Jurkat, Clone E6-1 (cell line): ENCODE data around the gene ST6GAL1.

Experiments used
- DNase-seq: peaks from one replicate; pipeline ENCODE4 v3.0.0-alpha.2; 2011; ENCODE audit warnings: low read depth, low spot score
- H3K4me3 ChIP-seq: 2 replicates; pipeline ENCODE4 v1.5.1; 2011; ENCODE audit warnings: mild to moderate bottlenecking, low read length, control low read depth, moderate library complexity

ST6GAL1 gene

GRCh38 chr3:186909078-186909853 is 21.1 kb upstream of the ST6GAL1 start:
- peak overlapping the region; percentile 47 for H3K4me3 ChIP-seq
- DNase-seq, result peak; percentile 81

GRCh38 chr3:186915806-186916796 is 14.2 kb upstream of the ST6GAL1 start:
- no peak overlapping the region for H3K4me3 ChIP-seq
- peak; percentile 61 for DNase-seq

GRCh38 chr3:186917512-186918312 is 12.6 kb upstream of the ST6GAL1 start:
- no peak overlapping the region for H3K4me3 ChIP-seq
- DNase-seq, result no peak

DNA sequence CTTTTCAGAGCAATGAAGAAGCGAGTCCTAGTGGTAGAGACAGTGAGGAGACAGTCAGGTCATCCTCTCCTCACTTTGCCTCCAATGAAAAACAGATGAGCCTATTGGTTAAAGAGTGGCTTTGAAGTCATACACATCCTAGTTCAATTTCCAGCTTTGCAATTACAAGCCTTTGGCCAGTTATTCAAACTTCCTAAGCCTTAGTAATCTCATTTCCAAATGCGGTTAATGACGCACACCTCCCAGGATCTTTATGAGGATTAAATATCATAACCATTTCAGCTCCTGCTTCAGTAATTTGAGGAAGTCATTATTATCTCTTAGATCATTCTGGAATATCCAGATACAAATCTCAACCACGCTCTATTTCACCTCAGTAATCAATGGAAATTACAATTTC is 10.0 kb upstream of the ST6GAL1 start:
- no peak for DNase-seq
- no peak overlapping the region for H3K4me3 ChIP-seq

GRCh38 chr3:186920796-186921195 is 9.5 kb upstream of the ST6GAL1 start:
- H3K4me3 ChIP-seq, result no peak overlapping the region
- no peak for DNase-seq

GRCh38 chr3:186921578-186921977 is 8.7 kb upstream of the ST6GAL1 start:
- H3K4me3 ChIP-seq, result no peak overlapping the region

GRCh38 chr3:186922224-186922623 is 8.1 kb upstream of the ST6GAL1 start:
- no peak for DNase-seq
- no peak overlapping the region for H3K4me3 ChIP-seq

More at GRCh38 chr3:186921578-186921977, 8.7 kb upstream of the ST6GAL1 start:
- DNase-seq, result no peak

DNA sequence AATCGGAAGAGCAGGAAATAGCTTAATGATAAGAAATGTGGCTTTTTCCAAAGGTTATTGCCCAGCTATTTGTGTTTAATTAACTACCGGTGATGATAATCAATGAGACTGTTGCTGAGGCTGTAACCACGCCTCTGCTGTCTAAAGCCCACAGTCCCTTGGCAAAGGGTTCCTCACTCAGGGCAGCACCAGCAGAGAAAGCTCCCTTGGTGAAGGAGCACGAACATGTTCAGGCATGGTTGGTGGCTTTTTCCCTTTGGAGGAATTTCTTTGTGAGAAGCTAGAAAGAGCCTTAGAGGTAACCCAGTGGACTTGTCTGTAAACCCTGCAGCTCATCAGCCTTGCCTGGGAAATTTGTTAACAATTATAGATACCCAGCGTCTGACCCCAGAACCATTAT is 7.5 kb upstream of the ST6GAL1 start:
- no peak overlapping the region for H3K4me3 ChIP-seq
- DNase-seq, result no peak

DNA sequence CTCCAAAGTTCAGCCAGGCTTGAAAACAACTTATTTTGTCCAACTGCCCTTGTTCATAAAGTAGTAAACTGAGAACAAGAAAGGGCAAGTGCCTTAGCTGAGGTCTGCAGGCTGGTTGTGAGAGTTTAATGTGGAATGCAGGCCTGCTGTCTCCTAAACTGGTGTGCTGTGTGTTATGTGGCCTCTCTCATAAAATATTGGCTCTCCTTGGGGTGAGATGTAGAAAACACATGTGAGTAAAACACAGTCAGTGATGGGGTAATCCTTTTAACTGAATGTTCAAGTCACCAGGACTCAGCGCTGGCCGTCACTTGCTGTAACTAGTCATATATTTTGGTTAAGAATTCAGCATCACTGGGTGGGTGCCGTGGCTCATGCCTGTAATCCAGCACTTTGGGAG is 7.1 kb upstream of the ST6GAL1 start:
- no peak for DNase-seq
- H3K4me3 ChIP-seq, result no peak overlapping the region

GRCh38 chr3:186925826-186926225 is 4.5 kb upstream of the ST6GAL1 start:
- no peak for DNase-seq
- H3K4me3 ChIP-seq, result no peak overlapping the region

GRCh38 chr3:186929186-186929585 is 1.1 kb upstream of the ST6GAL1 start:
- no peak for DNase-seq
- H3K4me3 ChIP-seq, result no peak overlapping the region

DNA sequence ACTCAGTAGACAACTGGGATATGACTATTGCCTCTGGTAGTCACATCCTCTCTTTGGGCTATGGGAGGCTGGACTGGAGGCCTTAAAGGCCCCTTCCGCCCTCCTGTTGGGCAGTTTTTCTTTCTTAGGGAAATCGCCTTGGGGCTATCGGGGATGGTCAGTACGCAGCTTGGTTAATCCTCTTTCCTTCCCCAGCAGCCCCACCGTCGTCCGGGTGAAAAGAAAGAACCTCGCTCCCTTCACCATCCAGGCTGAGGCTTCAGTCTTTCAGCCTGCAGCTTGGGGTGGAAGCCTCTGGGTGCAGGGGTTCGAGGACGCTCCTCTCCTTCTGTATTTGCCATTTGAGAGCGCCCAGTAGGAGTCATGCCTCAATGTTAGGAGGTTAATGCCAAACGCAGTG is 641 bp upstream of the ST6GAL1 start:
- DNase-seq, result no peak

DNA sequence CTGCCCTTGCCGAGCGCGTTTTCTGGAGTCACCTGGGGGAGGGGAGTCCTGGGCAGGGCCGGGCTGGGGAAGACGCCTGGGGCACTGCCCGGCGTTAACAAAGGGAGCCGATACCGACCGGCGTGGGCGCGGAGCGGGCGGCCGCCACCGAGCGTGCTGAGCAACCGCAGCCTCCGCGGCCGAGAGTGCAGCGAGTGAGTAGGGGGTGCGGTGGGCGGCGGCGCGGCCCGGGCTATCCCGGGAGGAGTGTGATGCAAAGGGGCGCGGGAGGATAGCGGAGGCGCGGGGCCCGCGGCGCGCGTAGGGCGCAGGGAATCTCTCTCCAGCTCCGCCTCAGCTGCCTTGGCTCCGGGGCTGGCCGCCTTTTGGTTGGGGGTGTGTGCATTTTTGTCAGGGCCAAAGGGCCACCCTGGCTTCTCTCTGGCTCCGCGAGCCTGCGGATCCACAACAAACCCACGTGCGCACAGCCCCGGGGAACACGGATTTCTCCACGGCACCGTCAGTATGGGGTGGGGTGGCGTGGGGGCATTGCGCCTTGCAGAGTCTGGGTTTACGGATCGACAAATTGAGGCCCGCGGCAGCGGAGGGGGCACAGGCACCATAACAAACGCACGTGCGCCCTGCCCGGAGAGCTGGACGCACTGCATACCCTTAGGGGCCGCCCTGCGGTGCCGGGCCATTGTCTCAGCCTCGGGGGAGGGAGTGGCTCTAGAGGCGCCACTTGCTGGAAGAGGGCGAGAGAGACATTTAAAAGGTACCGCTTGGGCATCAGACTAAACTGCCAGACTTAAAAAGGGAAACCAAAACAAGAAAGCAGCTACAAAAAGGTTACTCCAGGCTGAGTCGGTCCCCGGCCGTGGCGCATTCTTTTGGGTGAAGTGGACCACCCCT is 560 bp downstream of the ST6GAL1 start:
- DNase-seq, result peak; percentile 71

More for the DNA sequence above, 641 bp upstream of the ST6GAL1 start:
- peak overlapping the region; percentile 80 for H3K4me3 ChIP-seq

GRCh38 chr3:186931532-186932280 is 1.4 kb downstream of the ST6GAL1 start:
- DNase-seq, result no peak

More for the DNA sequence above, 560 bp downstream of the ST6GAL1 start:
- peak overlapping the region; percentile 80 for H3K4me3 ChIP-seq

DNA sequence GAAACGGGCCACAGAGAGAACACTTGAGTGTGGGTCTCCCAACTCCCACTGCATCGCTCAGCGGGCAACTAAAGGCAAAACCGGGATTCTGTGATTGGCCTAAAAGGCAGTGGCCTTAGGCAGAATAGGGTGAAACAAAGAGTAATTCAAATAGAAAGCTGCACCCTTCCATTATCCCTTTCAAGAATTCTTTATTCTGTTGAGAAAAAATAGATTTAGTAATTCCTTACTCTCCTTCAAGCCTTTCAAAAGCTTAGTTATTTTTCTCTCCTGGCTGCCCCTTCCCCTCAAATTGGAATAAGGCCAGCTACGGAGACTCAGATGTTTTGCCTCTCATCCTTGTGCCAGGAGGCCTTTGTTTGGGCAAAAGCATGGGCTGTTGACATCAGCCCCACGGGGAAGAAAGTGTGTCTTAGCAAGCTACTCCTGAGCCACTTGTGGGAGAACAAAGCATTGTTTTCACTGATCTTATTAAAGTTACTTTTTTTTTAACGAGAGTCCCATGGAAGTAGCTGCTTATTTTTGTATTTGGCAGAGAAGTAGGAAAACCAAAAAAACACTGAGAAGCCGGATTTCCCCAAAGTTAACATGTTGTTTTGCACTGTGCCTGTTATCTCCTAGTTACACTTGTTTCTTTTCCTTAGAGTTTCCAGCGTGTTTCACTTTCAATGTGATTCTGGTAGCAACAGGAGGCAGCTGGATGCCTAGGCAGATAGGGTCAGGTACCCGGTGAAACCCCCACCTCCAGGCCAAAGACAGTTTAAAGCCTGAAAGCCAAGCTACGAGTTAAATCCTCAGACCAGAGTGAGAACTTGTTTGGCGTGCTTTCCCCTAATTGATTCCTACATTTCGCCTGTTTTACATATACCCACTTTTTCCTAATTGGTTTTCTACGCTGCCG is 2.2 kb downstream of the ST6GAL1 start:
- no peak for DNase-seq
- no peak overlapping the region for H3K4me3 ChIP-seq

More at GRCh38 chr3:186931532-186932280, 1.4 kb downstream of the ST6GAL1 start:
- peak overlapping the region; percentile 80 for H3K4me3 ChIP-seq

- no peak for DNase-seq
- H3K4me3 ChIP-seq, result no peak overlapping the region
Measured at GRCh38 chr3:186933816-186934215, 3.5 kb downstream of the ST6GAL1 start.

DNA sequence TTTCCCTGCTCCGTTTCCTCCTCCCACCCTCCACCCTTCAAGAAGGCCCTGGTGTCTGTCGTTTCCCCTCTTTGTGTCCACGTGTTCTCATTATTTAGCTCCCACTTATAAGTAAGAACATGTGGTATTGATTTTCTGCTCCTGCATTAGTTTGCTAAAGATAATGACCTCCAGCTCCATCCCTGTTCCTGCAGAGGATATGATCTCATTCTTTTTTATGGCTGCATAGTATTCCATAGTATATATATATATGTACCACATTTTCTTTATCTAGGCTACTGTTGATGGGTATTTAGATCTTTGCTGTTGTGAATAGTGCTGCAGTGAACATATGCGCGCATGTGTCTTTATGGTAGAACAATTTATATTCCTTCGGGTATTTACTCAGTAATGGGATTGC is 4.8 kb downstream of the ST6GAL1 start:
- DNase-seq, result no peak
- no peak overlapping the region for H3K4me3 ChIP-seq
